Daoy (cell line): Measurements from ENCODE around the gene ARID5B. TPM values are rescaled to one million over a fixed set of nuclear protein-coding genes. Genes with fewer than 3 reads are reported as not detected.

Experiments
- total RNA-seq: library from RNA; depleted of rRNA; stranded (reverse); fragments of >200 nt; shearing (Covaris generic); gene quantifications from 2 replicates; pipeline ENCODE4 v1.2.3, GENCODE V29; 2014; rRNA removed

The ARID5B gene
- total RNA-seq, 1 experiment from 2014 or later = 4.7 TPM

Other genes starting within 250 kb of the ARID5B start
- 0.57 TPM in 1 of 2 replicates, not detected in the other for gene CABCOCO1, start 238.8 kb upstream of the ARID5B start, total RNA-seq